Astrocyte of the cerebellum (primary cell): ENCODE data around the gene LIN28A.

Source experiments
- DNase-seq: peaks from one replicate; pipeline ENCODE4 v3.0.0-alpha.2; 2011; ENCODE audit warnings: low read depth
- H3K4me3 ChIP-seq: 2 replicates; pipeline ENCODE4 v1.5.1; 2011; ENCODE audit warnings: mild to moderate bottlenecking, low read depth, low read length, moderate library complexity
- in situ Hi-C: cut with HindIII; loops from 2 replicates; pipeline ENCODE4 v1.10.0; 2017; ENCODE audit warnings: low sequenced_read_pairs
- TF ChIP-seq, protein P1 (sequence below): IDR thresholded peaks from 2 replicates; pipeline ENCODE4 v1.5.1; 2012; ENCODE audit warnings: low read length, low read depth, moderate library complexity, mild to moderate bottlenecking; ENCODE audit errors: missing control alignments

The LIN28A gene

DNA sequence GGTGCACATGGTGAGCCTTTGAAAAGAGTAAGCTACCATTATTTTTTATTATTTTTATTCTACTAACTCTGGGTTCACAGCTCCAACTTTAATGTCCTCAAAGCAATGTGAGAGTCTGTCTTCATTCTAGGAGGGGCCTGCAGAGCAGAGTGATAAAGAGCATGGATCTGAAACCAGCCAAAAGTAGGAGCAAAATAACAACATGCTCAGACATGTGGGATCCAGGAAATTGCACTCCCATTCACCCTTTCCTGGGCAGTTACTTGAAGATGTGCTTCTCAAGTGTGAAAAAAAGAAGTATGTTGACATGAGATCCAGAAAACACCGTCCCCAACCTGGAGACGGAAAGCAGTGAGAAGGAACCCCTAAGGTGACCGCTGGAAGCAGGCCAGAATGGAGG lies 8.7 kb upstream of the LIN28A start:
- no peak overlapping the region for H3K4me3 ChIP-seq
- DNase-seq = no peak
- TF ChIP-seq, protein P1, sequence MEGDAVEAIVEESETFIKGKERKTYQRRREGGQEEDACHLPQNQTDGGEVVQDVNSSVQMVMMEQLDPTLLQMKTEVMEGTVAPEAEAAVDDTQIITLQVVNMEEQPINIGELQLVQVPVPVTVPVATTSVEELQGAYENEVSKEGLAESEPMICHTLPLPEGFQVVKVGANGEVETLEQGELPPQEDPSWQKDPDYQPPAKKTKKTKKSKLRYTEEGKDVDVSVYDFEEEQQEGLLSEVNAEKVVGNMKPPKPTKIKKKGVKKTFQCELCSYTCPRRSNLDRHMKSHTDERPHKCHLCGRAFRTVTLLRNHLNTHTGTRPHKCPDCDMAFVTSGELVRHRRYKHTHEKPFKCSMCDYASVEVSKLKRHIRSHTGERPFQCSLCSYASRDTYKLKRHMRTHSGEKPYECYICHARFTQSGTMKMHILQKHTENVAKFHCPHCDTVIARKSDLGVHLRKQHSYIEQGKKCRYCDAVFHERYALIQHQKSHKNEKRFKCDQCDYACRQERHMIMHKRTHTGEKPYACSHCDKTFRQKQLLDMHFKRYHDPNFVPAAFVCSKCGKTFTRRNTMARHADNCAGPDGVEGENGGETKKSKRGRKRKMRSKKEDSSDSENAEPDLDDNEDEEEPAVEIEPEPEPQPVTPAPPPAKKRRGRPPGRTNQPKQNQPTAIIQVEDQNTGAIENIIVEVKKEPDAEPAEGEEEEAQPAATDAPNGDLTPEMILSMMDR = no peak
- in situ Hi-C loops = no loop called here

DNA sequence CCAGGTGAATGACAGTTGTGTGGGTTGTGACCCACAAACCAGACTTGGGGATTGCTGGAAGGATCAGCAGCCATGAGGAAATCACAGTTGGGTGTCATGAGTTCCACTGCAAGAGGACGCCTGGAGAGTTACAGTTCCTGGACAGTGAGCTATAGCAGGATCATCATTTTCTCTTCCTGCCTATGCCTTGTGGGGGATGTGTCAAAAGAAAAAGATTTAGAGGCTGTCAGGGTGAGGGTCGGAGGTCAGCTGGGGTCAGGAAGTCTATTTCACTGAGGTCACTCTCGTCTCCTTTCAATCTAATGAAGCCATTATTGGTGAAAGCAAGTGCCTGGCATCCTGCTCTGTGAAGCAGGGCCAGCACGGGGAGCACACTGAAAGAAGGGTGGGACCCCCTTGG lies 7.0 kb upstream of the LIN28A start:
- TF ChIP-seq, protein P1 = no peak
- no peak for DNase-seq
- in situ Hi-C loops = no loop called here
- no peak overlapping the region for H3K4me3 ChIP-seq

DNA sequence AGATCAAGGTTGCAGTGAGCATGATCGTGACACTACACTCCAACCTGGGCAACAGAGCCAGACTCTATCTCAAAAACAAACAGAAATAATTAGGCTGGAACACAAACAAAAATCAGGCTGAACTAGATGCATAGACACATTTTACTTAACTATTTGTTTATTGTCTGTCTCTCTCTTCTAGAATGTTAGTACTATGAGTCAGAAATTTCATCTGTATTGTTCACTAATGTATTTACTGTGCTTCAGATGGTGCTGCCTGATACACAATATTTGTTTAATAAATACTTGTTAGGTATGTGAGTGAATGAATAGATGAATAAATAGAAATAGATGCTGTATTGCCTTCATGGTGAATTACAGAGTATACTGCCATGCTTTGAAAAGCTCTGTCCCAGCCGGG lies 6.0 kb upstream of the LIN28A start:
- H3K4me3 ChIP-seq = no peak overlapping the region
- in situ Hi-C loops = loop anchor here (5.0 kb wide), 1 partner anchor 42 kb away; no protein-coding TSS in a partner anchor
- TF ChIP-seq, protein P1 = no peak
- no peak for DNase-seq

DNA sequence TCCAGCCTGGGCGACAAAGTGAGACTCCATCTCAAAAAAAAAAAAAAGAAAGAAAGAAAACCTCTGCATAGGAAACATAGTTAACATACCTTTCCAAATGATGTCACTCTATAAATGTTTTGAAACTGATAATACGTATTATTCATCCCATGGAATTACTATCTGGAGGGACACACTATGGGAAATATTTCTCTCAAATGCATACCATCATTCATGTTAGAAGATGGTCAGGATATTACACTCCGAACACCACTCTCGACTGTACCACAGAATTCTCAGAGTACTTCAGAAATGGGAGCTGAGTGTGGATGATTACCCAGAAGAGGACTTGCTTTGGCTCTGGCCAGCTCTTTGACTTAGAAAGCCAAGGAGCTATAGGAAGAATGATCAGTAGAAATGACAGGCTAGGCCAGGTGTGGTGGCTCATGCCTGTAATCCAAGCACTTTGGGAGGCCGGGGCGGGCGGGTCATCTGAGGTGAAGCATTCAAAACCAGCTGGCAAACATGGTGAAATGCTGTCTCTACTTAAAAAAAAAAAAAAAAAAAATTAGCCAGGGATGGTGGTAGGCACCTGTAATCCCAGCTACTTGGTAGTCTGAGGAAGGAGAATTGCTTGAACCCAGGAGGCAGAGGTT lies 5.2 kb upstream of the LIN28A start:
- H3K4me3 ChIP-seq = no peak overlapping the region
- DNase-seq = no peak
- TF ChIP-seq, protein P1 = no peak
- in situ Hi-C loops = loop anchor here (5.0 kb wide), 1 partner anchor 43 kb away; no protein-coding TSS in a partner anchor

DNA sequence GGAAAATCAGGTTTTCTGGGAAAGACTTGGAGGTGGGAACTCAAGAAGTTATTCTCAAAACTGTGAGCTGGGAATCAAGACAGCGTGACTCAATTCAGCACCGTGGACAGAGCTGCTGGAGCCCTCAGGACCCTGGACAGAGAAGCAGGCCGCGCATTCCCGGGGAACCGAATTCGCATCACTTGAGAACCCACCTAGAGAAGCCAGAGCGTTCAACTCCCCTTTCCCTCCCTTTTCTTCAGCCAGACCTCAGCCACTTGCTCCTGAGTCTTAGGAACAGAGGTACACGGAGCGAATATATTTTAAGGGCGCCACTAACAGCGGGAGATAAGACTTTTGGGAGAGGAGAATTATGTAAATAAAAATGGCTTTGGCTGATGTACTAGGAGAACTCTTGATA lies 2.0 kb upstream of the LIN28A start:
- in situ Hi-C loops = loop anchor here (5.0 kb wide), 1 partner anchor 46 kb away; no protein-coding TSS in a partner anchor
- H3K4me3 ChIP-seq = no peak overlapping the region
- peak; percentile 73 for DNase-seq
- TF ChIP-seq, protein P1 = no peak

DNA sequence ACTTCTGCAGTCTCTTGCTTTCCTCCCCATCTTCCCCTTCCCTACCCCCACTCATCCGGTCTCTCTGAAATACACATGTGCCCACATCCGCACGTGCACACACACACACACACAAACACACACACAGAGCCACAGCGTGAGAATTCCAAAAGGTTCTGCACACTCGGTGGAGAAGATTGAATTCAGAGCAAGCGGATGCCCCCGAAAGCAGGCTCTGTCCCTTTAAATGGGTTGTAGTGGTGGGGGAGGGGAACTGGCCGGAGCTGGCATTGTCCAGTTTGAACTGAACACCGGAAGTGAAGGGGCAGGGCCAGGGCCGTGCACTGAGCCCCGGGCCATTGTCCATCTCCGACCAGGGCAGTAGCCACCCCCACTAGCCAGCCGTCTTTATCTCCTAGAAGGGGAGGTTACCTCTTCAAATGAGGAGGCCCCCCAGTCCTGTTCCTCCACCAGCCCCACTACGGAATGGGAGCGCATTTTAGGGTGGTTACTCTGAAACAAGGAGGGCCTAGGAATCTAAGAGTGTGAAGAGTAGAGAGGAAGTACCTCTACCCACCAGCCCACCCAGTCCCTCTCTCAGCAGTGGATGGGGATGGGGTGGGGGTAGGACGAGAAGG lies 1.3 kb upstream of the LIN28A start:
- no peak for DNase-seq
- no peak overlapping the region for H3K4me3 ChIP-seq
- TF ChIP-seq, protein P1 = no peak
- in situ Hi-C loops = loop anchor here (5.0 kb wide), 1 partner anchor 47 kb away; no protein-coding TSS in a partner anchor
